Astrocyte (in vitro differentiated cells and primary cell): ENCODE measurements around the gene KIF5A.

Experiments
- EZH2 ChIP-seq: IDR thresholded peaks from 2 replicates; pipeline ENCODE4 v1.6.1; 2012; ENCODE audit warnings: mild to moderate bottlenecking, low read length, inconsistent platforms; ENCODE audit not compliant: insufficient read depth
- TF ChIP-seq, protein P1 (sequence below): IDR thresholded peaks from 2 replicates; pipeline ENCODE4 v1.5.1; 2011; ENCODE audit warnings: low read depth, mild to moderate bottlenecking, inconsistent platforms, low read length, moderate library complexity; ENCODE audit not compliant: insufficient read depth

DNA sequence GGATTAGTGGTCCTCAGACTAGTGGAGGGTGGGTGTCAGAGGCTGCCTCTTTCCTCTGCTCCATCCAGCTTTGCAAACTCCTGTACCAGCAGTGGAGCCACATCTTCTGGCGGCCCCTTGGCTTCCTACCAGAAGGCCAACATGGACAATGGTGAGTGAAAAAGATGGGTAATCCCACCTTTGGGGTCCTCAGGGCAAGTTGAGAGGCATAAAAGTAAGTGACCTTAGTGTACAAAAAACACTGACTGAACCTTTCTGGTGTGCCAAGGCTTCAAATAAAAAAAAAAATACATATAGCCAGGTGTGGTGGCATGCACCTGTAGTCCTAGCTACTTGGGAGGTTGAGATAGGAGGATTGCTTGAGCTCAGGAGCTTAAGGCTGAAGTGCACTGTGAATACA is 32.0 kb downstream of the KIF5A start:
- TF ChIP-seq, protein P1, sequence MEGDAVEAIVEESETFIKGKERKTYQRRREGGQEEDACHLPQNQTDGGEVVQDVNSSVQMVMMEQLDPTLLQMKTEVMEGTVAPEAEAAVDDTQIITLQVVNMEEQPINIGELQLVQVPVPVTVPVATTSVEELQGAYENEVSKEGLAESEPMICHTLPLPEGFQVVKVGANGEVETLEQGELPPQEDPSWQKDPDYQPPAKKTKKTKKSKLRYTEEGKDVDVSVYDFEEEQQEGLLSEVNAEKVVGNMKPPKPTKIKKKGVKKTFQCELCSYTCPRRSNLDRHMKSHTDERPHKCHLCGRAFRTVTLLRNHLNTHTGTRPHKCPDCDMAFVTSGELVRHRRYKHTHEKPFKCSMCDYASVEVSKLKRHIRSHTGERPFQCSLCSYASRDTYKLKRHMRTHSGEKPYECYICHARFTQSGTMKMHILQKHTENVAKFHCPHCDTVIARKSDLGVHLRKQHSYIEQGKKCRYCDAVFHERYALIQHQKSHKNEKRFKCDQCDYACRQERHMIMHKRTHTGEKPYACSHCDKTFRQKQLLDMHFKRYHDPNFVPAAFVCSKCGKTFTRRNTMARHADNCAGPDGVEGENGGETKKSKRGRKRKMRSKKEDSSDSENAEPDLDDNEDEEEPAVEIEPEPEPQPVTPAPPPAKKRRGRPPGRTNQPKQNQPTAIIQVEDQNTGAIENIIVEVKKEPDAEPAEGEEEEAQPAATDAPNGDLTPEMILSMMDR, result no peak
- TF ChIP-seq EZH2, result no peak
